GM21367 (cell line): ENCODE measurements around the gene ENPP1.
"Not testable (repeated sequence)": the region's sequence is repeated elsewhere in the genome, so short reads cannot be mapped to it uniquely, and the experiment has no call there.

ENCODE experiments used
- ATAC-seq: cut with Tn5 transposase; IDR thresholded peaks from one replicate; pipeline ENCODE4 v1.9.1; 2021; ENCODE audit not compliant: unreplicated experiment

ENPP1 gene

DNA sequence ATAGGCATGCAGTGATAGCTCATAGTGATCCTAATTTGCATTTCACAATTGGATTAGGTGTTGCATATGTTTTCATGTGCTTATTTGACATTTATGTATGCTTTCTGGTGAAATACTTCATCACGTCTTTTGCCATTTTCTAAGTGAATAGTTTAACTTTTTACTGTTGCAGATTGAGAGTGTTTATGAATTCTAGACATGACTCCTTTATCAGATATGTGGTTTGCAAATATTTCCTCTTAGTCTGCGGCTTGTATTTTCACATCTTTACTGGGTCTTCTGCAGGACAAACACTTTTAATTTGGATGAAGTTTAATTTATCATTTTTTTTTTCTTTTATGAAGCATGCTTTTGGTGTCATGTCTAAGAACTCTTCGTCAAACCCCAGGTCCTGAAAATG lies 104.1 kb downstream of the ENPP1 start:
- ATAC-seq: no peak

DNA sequence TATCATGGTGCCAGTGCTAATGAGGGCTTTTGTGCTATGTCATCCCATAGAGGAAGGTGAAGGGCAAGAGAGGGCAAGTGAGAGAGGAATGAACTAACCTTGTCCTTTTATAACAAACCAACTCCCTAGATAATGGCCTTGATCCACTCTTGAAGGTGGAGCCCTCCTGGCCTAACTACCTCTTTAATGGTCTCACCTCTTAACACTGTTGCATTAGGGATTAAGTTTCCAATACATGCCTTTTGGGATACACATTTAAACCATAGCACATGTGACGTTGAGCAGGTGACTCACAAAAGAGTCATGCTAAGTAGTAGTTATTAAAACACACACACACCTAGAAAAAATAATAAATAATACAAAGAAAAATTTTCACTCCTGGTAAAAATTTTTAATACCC lies 106.4 kb downstream of the ENPP1 start:
- no peak for ATAC-seq

DNA sequence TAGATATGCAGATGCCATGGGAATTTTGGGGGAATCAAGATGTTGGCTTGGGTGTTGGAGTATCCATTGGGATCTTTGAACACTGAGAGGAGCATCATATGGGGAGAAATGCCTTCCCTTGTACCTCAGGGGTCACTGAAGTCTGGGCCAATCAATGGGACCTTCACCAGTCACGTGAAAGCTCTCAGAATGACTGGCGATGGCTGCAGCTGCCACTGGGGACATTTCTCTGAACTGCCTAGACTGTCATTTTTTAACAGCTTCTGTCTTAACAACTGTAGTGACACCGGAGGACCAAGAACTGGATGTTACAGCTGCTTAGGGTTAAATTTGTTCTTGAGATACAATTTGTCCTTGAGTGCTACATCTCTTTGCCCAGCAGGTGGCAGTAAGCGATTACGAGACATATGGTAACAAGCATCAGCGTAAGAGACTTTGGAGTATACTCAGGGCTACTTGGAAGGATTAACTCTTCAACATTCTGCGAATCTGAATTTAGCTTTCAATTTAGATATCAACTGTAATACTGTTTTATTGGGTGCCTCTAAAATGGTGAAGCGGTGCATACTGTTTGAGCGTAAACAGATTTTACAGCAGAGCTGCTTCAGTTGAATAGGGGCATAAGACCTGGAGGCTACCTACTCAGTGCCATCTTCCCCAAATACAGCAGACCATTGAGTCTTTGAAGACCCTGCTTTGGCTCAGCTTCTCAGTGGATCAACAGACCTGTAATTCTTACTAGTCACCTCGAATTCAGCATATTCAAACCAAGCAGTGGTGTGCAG lies 107.3 kb downstream of the ENPP1 start:
- ATAC-seq: peak; percentile 85

DNA sequence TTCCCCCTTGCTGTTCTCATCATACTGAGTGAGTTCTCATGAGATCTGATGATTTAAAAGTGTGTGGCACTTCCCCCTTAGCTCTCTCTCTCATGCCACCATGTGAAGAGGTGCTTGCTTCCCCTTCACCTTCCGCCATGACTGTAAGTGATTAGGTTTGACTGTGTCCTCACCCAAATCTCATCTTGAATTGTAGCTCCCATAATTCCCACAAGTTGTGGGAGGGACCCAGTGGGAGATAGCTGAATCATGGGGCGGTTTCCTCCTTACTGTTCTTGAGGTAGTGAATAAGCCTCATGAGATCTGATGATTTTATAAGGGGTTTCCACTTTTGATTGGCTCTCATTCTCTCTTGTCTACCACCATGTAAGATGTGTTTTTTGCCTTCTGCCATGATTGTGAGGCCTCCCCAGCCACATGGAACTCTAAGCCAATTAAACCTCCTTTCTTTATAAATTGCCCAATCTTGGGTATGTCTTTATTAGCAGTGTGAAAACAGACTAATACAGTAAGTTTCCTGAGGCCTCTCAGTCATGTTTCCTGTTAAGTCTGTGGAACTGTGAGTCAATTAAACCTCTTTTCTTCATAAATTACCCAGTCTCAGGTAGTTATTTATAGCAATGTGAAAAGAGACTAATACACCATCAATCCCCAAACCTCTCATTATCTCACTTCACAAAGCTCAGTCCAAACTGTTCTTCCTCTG lies 108.4 kb downstream of the ENPP1 start:
- not testable (repeated sequence) for ATAC-seq

DNA sequence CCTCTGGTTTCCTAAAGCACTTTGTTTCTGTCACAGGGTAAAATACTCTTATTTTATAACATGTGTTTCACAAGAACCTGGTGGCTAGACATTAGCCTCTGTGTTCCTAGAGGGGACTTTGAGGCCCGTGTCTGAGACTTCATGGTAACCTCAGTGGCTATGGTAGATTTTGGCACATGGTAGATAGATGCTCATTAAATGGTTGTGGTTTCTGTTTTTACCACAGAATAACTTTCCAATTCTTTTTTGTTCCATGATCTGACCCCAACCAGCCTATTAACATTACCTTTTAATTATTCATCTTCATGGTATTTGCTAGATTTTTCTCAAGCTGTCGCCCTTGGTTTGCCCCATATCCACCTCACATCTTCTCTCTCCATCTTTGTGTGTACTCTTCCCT lies 109.0 kb downstream of the ENPP1 start:
- ATAC-seq: no peak

DNA sequence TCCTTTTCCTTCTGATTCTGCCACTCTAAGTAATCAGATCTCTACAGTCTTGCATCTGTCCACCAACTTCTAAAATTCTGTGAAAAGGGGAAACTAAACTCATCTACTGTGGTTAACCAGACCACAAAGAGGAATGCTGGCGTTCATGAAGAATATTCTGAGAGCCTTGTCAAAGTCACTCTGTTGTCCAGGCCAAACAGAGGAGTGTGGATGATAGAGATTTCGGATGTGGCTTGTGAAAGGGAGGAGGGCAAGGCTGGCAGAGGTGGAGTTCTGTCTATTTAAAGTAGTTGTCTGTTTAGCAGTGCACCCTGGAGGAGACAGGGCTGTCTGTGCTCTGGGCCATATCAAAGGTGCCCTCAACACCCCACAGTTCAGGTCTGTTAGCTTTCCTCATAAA lies 109.5 kb downstream of the ENPP1 start:
- ATAC-seq: no peak

DNA sequence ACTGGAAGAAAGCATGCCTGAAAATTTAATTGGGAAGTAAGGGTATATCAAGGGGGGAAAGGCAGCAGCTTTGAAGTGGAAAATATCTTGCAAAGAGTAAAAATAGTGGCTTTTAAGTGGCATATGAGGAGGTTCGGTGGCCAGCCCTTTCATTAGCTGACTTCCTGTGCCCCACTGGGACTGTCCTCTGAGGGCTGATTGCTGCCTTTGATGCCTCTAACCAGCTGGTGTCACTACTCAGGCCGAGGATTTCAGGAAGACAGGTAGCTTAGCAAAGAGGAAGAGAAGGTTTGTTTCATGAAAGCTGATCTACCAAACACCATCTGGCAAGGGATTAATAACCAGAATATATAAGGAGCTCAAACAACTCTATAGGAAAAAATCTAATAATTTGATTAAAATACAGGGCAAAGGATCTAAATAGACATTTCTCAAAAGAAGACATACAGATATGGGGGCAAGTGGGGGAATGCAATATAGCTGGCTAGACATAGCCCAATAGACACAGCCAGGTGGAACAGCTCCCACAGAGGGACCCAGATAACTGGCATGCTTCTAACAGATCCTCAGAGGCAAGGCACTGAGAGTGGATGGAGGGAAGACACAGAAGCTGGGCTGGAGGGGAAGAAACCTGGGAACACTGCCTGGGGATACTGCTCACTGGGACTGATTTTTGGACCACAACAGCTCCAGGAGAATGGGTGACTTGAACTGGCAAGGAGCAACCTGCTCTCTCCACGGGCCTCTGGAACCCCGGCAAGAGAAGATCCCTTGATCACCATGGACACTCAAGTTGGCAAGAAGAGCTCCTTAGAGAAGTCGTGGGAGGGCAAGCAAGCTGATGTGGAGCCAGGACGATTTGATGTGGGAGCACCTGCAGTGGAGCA lies 110.2 kb downstream of the ENPP1 start:
- no peak for ATAC-seq

DNA sequence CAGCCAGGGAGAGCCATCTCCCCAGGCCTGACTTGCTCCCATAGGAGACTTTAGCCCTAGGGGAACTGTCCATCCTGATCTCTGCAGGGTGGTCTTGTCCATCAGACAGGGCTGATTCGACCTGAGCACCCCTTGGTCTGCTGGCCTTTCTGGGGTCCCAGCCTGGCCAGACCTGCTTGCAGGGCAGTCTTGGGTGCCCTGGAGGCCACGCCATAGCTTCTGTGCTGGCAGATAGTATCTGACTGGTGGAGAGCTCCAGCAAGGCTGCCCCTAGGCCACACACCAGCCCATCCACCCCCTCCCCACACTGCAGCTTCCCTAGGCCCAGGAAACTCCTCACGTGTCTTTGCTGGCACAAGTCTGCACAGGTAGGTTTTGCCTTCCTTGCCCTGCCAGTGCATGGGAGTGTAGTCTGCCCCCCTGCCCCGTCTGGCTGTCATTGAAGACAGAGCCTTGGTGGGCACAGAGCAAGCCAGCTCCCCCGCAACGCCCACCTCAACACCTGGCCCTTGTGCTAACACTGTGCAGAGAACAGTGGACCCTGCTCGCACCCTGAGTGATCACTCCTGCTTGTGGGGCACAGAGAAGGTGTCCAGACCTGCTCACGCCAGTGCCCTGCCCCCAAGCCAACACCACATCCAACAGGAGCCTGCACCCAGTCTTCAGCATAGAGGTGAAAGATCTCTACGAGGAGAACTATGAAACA lies 111.0 kb downstream of the ENPP1 start:
- ATAC-seq: no peak

DNA sequence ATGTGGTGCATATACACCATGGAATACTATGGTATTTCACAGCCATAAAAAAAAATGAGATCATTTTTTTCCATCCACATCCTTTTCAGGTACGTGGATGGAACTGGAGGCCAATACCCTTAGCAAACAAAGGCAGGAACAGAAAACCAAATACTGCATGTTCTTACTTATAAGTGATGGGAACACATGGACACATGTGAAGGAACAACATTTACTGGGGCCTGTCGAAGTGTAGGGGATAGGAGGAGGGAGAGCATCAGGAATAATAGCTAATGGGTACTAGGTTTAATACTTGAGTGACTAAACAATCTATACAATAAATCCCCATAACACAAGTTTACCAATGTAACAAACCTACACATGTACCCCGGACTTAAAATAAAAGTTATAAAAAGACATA lies 112.8 kb downstream of the ENPP1 start:
- no peak for ATAC-seq

DNA sequence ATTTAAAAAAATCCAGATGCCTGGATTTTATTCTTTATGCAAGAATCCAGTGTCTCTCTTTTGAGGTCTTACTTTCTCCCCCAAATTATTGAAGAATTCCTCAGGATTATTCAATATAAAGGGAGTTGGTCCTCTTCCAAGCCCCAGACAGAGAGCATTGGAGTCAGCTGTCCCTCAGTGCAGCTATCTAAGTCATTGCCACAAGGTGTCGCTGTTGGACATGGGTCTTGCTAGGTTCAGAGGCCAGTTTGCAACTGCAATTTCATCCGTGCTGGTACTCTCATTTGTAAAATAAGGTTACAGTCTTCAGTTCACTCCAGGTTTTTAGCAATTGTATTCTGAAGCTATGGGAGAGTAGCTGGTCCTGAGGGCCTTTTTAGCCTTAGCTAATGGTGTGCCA lies 115.5 kb downstream of the ENPP1 start:
- ATAC-seq: peak; percentile 65

DNA sequence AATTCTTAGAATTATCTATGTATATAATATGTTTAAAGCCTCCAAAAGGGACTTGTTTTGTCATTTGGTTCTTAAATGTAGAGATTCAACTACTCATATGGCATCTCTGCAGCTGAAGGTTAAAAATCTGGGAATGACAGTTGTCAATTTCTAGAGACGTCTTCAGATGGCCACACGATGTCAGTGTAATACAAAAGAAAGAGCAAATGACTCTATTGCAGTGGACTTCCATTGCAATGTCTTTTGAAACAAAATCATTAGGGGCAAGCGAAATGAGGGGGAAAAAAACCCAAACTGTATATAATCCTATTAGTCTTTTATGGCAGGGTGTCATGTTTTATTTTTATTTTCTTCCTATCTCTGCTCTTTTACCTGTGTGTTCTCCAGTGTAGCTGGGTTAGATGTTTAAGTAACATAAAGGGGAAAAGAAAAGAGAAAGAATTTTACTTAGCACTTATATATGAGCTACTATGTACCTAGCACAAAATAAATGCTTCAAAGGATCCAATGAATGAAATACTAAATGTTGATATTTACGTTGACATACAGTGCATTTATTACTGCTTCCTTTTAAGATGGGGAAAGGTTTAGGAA lies 117.2 kb downstream of the ENPP1 start:
- no peak for ATAC-seq

DNA sequence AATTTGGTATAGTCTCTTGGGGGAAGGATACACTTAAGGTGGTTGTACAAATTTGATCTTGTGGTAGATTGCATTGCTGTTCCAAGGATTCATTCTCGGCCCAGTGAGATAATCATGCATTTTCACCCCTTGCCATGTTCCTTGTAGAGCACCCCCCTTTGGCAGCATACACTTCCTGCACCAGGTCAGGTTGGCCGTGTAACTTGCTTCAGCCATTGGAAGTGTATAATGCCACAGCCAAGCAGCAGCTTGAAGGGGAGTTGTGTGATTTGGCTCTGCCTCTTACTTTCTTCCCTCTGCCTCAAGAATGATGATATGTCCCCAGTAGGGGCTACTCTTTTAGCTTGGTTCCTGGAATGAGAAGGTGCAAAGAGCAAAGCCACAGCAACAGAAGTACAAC lies 121.4 kb downstream of the ENPP1 start:
- ATAC-seq: no peak

DNA sequence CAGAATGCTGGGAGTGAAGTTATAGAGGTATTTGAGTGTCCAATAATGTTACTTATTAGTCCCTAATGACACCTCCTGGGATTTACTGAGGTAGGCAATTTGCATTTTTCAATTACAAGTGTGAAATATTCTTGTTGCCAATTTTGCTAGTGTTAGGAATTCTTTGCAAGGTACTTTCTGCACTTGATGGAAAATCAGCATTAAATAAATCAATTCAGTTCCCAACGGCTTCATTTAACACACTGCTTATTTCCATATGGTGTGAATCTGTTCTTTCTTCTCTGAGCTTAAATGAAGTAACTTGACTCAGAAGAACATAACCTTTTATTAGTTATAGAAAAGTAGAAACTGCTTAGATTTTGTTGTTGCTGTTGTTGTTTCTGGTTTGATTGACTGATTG lies 122.2 kb downstream of the ENPP1 start:
- no peak for ATAC-seq

DNA sequence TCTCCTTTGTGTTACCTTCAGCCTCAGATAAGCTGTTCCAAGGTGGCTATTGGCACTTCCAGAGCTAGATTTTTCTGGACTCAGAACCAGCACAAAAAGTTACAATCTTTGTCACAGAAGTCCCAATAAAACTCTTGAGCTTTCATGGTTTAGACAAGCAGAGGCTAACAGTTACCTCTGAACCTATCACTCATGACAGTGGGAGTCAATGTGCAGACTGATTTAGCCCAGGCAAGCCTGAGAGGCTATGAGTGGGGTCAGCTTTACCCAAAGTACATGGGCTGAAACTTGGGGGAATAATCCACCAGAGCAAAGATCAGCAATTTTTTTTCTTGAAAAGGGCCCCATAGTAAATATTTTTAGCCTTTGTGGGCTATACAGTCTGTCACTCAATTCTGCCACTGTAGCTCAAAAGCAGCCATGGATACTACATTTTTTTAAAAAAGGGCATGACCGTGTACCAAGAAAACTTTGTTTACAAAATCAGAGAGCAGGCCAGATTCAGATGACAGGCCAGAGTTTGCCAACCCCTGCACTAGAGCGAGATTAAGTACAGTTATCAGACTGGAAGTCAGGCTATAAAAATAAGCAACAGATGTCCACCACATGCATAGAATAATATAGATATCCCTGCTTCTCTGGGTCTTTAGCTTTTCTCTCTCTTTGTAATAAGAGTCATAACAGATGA lies 123.4 kb downstream of the ENPP1 start:
- no peak for ATAC-seq

DNA sequence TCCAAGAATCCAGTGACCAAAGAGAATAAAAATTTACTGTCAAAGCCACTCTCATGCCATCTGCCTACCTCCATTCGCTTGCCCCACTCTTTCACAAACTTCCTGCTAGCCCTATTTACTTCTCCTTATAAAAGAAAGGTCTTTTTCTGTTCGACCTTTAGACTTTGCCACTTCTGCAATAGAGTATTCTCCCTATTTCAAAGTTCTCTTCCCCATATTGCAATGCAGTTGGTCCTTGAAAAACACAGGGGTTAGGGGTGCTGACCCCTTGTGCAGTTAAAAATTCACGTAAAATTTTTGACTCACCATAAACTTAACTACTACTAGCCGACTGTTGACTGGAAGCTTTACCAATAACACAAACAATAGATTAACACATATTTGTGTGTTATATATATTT lies 128.3 kb downstream of the ENPP1 start:
- ATAC-seq: no peak

DNA sequence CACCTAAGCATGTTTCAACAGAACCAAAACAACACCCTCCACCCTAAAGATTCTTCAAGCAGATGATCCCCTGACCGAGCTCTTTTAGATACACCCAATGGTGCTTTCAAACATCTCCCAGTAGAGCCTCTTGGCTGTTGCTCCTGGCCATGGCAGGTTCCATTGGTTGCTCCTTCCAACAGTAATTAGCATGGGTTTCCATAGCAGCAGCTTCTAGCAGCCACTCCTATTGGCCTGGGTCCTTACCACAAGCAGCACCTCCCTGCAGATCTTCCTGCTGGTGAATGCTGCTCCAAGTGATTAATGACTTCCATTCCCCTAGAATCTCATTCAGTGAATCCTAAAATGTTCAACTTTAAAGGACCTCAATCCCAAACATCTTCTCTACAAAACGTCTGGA lies 129.4 kb downstream of the ENPP1 start:
- ATAC-seq: no peak

DNA sequence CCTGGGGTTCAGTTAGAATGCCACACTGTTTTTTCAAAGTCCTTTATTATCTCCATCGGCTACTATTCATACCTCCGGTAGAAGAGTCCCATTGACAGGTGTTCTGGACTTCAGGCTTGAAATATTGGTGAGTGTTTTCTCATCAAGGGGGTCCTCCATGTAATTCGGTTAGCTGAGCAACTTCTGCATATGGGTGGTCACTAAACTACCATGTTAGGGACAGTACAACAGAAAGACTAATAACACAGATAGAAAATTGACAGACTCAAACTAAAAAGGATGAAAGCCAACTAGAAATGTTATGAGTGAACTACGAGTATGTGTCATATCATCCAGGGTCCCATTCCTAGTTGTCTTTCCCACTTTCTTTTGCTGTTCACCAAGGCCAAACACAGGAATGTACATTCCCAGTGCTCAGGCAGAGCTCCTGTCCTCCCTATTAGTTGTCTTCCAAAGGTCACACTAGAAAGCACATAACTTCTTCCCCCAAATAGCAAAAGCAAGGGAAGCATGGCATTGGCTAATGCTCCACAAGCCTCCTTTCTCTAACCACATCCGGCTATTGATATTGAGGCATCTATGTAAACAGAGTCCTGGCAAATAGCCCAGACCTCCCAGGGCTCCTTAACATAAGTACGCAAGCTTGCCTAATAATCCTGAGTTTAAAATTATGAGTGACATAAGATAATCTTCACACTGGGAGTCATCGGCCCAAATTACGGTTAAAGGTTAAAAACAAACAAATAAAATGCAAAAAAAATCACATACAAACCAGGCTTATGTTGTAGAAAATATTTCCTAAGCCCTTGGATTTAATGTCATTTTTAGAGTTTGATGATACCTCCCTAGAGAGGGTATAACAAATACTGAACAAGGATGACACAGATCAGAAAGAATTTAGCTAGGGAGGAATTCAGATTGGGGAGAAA lies 130.1 kb downstream of the ENPP1 start:
- no peak for ATAC-seq
